IMR-90 (cell line): ENCODE data around the gene NOS1AP. TPM values are rescaled to one million over a fixed set of nuclear protein-coding genes. Genes with fewer than 3 reads are reported as not detected.
"Not testable (repeated sequence)": the region's sequence is repeated elsewhere in the genome, so short reads cannot be mapped to it uniquely, and the experiment has no call there.

Experiments
- ATAC-seq: fragments of 200-7000 bp; cut with Tn5 transposase; 2 replicates; pipeline ENCODE4 v1.9.1; 2020; ENCODE audit warnings: low read depth, mild to moderate bottlenecking, moderate library complexity
- BruUV-seq: library from RNA; stranded (reverse); fragments of 400-500 nt; replicated peaks from 2 replicates; lab custom pipeline; 2021; lab: Mats Ljungman, UMichigan
- CTCF ChIA-PET: fragments of 300-600 bp; formaldehyde crosslinking; extraction: SDS; loops from one replicate; lab custom pipeline; 2021; ENCODE audit warnings: antibody characterized with exemption; lab: Yijun Ruan, JAX
- POLR2A ChIA-PET: fragments of 300-600 bp; sonication (Branson Sonifier 250); formaldehyde crosslinking; loops from one replicate; lab custom pipeline; 2022; ENCODE audit warnings: antibody characterized with exemption; ENCODE audit not compliant: unreplicated experiment; lab: Charles Lee
- DNase-seq: peaks from one replicate; pipeline ENCODE4 v3.0.0; 2013
- H2AFZ ChIP-seq: replicated peaks from 2 replicates; pipeline ENCODE3; 2013; ENCODE audit warnings: low read length, mild to moderate bottlenecking; ENCODE audit not compliant: poor library complexity
- H2AK5ac ChIP-seq: 2 replicates; pipeline ENCODE4 v1.6.1; 2013; ENCODE audit warnings: low read depth, low read length, inconsistent platforms
- H2AK9ac ChIP-seq: replicated peaks from 2 replicates; pipeline ENCODE3; 2013; ENCODE audit warnings: mild to moderate bottlenecking, low read depth, low read length, moderate library complexity; ENCODE audit not compliant: poor library complexity
- H2BK120ac ChIP-seq: 2 replicates; pipeline ENCODE4 v1.6.1; 2013; ENCODE audit warnings: low read depth, low read length, inconsistent platforms
- H2BK15ac ChIP-seq: 3 replicates; pipeline ENCODE4 v1.6.1; 2013; ENCODE audit warnings: low read depth, low read length, inconsistent platforms
- H2BK20ac ChIP-seq: 2 replicates; pipeline ENCODE4 v1.6.1; 2013; ENCODE audit warnings: low read depth, mild to moderate bottlenecking, inconsistent platforms, low read length, moderate library complexity
- H2BK5ac ChIP-seq: 2 replicates; pipeline ENCODE4 v1.6.1; 2013; ENCODE audit warnings: mild to moderate bottlenecking, low read depth, low read length, inconsistent platforms; ENCODE audit not compliant: poor library complexity, severe bottlenecking
- H3K14ac ChIP-seq: replicated peaks from 2 replicates; pipeline ENCODE4 v1.6.1; 2013; ENCODE audit warnings: low read depth, low read length, inconsistent platforms
- H3K18ac ChIP-seq: 2 replicates; pipeline ENCODE4 v1.6.1; 2013; ENCODE audit warnings: low read depth, low read length, control low read depth
- H3K23ac ChIP-seq: 2 replicates; pipeline ENCODE4 v1.6.1; 2013; ENCODE audit warnings: low read depth, low read length, inconsistent platforms
- H3K27ac ChIP-seq: 2 replicates; pipeline ENCODE4 v1.5.1; 2013; ENCODE audit warnings: mild to moderate bottlenecking, control low read depth, low read length; ENCODE audit not compliant: insufficient read depth
- H3K27me3 ChIP-seq: 2 replicates; pipeline ENCODE4 v1.6.1; 2013; ENCODE audit warnings: low read length; ENCODE audit not compliant: control insufficient read depth, insufficient read depth
- H3K36me3 ChIP-seq: 2 replicates; pipeline ENCODE4 v1.6.1; 2013; ENCODE audit warnings: low read length, mixed read lengths; ENCODE audit not compliant: control insufficient read depth, insufficient read depth
- H3K4ac ChIP-seq: 2 replicates; pipeline ENCODE4 v1.6.1; 2013; ENCODE audit warnings: low read depth, low read length, inconsistent platforms
- H3K4me1 ChIP-seq: 2 replicates; pipeline ENCODE4 v1.6.1; 2013; ENCODE audit warnings: low read length, mixed read lengths; ENCODE audit not compliant: control insufficient read depth, insufficient read depth
- H3K4me2 ChIP-seq: 2 replicates; pipeline ENCODE4 v1.6.1; 2013; ENCODE audit warnings: low read depth, mild to moderate bottlenecking, control low read depth, low read length, moderate library complexity
- H3K4me3 ChIP-seq: 2 replicates; pipeline ENCODE4 v1.5.1; 2013; ENCODE audit warnings: low read depth, mild to moderate bottlenecking, control low read depth, low read length, moderate library complexity; ENCODE audit not compliant: insufficient read depth
- H3K56ac ChIP-seq: 2 replicates; pipeline ENCODE4 v1.6.1; 2013; ENCODE audit warnings: low read length, inconsistent platforms; ENCODE audit not compliant: insufficient read depth; ENCODE audit errors: extremely low read depth
- H3K79me1 ChIP-seq, 2 experiments: 2 replicates each; pipeline ENCODE4 v1.6.1; 2013; ENCODE audit warnings: low read length in 2 of 2, inconsistent platforms in 1 of 2, low read depth in 1 of 2
- H3K9ac ChIP-seq: 2 replicates; pipeline ENCODE4 v1.6.1; 2013; ENCODE audit warnings: low read depth, low read length, control low read depth
- H3K9me1 ChIP-seq: 2 replicates; pipeline ENCODE4 v1.6.1; 2013; ENCODE audit warnings: low read length, inconsistent platforms; ENCODE audit not compliant: insufficient read depth
- H3K9me3 ChIP-seq: 2 replicates; pipeline ENCODE4 v1.6.1; 2013; ENCODE audit warnings: low read length; ENCODE audit not compliant: control insufficient read depth, insufficient read depth
- H4K20me1 ChIP-seq: 2 replicates; pipeline ENCODE4 v1.6.1; 2013; ENCODE audit warnings: low read length, inconsistent platforms; ENCODE audit not compliant: insufficient read depth
- H4K5ac ChIP-seq: 2 replicates; pipeline ENCODE4 v1.6.1; 2013; ENCODE audit warnings: mild to moderate bottlenecking, low read depth, low read length, control low read depth
- H4K8ac ChIP-seq, 2 experiments: 2 replicates each; pipeline ENCODE4 v1.6.1; 2013; ENCODE audit warnings: low read depth in 2 of 2, low read length in 2 of 2, control low read depth in 1 of 2, inconsistent platforms in 1 of 2
- H4K91ac ChIP-seq: 2 replicates; pipeline ENCODE4 v1.6.1; 2013; ENCODE audit warnings: low read depth, low read length, inconsistent platforms; ENCODE audit not compliant: insufficient read depth
- dilution Hi-C: fragments of 300-500 bp; cut with HindIII; formaldehyde crosslinking; loops from one replicate; pipeline ENCODE4 v1.14.3; 2018; ENCODE audit warnings: low sequenced_read_pairs; ENCODE audit not compliant: unreplicated experiment
- in situ Hi-C: fragments of 300-500 bp; cut with MboI; formaldehyde crosslinking; loops from 3 replicates; pipeline ENCODE4 v1.14.3; 2019; ENCODE audit warnings: low sequenced_read_pairs, inconsistent platforms, mixed read lengths
- intact Hi-C: fragments of 100-400 bp; cut with micrococcal nuclease; formaldehyde crosslinking; loops from 2 replicates; pipeline ENCODE4 v1.10.0; 2022
- polyA plus RNA-seq, 3 experiments: library from polyadenylated mRNA; depleted of rRNA; stranded (reverse); fragments of >200 nt; gene quantifications; 2 replicates each; pipeline ENCODE4 v1.2.3, GENCODE V29; 2012; ENCODE audit warnings: low replicate concordance in 1 of 3
- total RNA-seq: library from RNA; depleted of rRNA; stranded (reverse); fragments of >200 nt; gene quantifications from 2 replicates; pipeline ENCODE4 v1.2.3, GENCODE V29; 2012

Gene NOS1AP
- total and polyA plus RNA-seq, 2 of the 4 experiments (the other 2 are of a cell fraction): 0.18 to 0.19 TPM

- H3K14ac ChIP-seq, H3K4me2 ChIP-seq, H2BK5ac ChIP-seq, H3K4ac ChIP-seq, H3K4me3 ChIP-seq, H2AFZ ChIP-seq, dilution Hi-C loops, H3K18ac ChIP-seq, ATAC-seq, H3K36me3 ChIP-seq, intact Hi-C loops, H3K27ac ChIP-seq, H3K4me1 ChIP-seq, H2AK5ac ChIP-seq, H2BK20ac ChIP-seq, H4K20me1 ChIP-seq, in situ Hi-C loops, BruUV-seq, H3K9me1 ChIP-seq, CTCF ChIA-PET, DNase-seq, H3K23ac ChIP-seq, H2BK15ac ChIP-seq, H2BK120ac ChIP-seq, H2AK9ac ChIP-seq, POLR2A ChIA-PET, H4K8ac ChIP-seq, H4K5ac ChIP-seq, H3K56ac ChIP-seq, H3K79me1 ChIP-seq, H4K91ac ChIP-seq, H3K9me3 ChIP-seq, H3K9ac ChIP-seq: not testable (repeated sequence)
- peaks cover 12% of the 10 kb centered on the region for H3K27me3 ChIP-seq
Measured at GRCh38 chr1:162201062-162201461, 131.6 kb downstream of the NOS1AP start.
